ENCODE results near the gene MAPKAPK5.
"Not testable (repeated sequence)": the region's sequence is repeated elsewhere in the genome, so short reads cannot be mapped to it uniquely, and the experiment has no call there.

Gene MAPKAPK5

DNA sequence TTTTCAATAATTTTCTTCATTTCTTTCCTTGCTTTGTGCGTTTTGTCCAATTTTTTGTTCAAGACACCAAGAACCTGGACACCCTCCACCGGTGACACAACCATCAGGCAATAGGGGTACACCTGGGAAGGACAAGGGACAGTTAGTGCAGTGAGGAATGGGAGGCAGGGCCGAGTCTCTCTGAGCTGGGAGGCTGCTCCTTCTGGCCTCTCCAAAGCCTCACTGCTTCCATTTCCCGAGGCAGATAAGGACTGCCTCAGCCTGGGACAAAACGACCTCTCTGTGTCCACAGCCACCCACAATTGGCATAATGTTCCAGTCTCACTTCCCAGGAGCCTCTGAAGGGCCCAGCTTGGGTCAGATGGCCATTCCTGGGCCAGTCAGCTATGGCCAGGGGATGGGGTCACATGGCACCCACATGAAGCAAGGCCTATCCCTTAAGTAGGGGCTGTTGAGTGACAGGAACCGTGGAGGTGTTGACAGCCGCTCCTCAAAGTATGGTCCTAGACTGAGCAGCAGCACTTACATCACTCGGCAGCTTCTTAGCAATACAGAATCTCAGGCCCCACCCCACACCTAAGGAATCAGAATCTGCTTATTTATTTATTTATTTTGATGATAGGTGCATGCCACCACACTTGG, 13.6 kb upstream of the MAPKAPK5 start:
- no peak for DNase-seq

DNA sequence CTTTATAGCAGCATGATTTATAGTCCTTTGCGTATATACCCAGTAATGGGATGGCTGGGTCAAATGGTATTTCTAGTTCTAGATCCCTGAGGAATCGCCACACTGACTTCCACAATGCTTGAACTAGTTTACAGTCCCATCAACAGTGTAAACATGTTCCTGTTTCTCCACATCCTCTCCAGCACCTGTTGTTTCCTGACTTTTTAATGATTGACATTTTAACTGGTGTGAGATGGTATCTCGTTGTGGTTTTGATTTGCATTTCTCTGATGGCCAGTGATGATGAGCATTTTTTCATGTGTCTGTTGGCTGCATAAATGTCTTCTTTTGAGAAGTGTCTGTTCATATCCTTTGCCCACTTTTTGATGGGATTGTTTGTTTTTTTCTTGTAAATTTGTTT, 12.4 kb upstream of the MAPKAPK5 start:
- DNase-seq, result not testable (repeated sequence)

DNA sequence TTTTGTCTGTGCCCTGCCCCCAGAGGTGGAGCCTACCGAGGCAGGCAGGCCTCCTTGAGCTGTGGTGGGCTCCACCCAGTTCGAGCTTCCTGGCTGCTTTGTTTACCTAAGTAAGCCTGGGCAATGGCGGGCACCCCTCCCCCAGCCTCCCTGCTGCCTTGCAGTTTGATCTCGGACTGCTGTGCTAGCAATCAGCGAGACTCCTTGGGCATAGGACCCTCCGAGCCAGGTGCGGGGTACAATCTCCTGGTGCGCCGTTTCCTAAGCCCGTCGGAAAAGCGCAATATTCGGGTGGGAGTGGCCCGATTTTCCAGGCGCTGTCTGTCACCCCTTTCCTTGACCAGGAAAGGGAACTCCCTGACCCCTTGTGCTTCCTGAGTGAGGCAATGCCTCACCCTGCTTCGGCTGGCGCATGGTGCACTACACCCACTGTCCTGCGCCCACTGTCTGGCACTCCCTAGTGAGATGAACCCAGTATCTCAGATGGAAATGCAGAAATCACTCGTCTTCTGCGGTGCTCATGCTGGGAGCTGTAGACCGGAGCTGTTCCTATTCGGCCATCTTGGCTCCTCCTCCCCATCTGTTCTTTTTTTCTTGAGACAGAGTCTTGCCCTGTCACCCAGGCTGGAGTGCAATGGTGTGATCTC, 7.2 kb upstream of the MAPKAPK5 start:
- DNase-seq, result not testable (repeated sequence)

DNA sequence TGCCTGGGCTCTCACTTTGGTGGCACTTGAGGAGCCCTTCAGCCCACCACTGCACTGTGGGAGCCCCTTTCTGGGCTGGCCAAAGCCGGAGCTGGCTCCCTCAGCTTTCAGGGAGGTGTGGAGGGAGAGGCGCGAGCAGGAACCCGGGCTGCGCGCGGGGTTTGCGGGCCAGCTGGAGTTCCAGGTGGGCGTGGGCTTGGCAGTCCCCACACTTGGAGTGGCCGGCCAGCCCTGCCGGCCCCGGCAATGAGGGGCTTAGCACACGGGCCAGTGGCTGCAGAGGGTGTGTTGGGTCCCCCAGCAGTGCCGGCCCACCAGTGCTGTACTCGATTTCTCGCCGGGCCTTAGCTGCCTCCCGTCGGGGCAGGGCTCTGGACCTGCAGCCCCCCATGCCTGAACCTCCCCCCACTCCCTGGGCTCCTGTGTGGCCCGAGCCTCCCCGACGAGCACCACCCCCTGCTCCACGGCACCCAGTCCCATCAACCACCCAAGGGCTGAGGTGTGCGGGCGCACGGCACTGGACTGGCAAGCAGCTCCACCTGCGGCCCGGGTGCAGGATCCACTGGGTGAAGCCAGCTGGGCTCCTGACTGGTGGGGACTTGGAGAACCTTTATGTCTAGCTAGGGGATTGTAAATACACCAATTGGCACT, 6.4 kb upstream of the MAPKAPK5 start:
- DNase-seq, result not testable (repeated sequence)

DNA sequence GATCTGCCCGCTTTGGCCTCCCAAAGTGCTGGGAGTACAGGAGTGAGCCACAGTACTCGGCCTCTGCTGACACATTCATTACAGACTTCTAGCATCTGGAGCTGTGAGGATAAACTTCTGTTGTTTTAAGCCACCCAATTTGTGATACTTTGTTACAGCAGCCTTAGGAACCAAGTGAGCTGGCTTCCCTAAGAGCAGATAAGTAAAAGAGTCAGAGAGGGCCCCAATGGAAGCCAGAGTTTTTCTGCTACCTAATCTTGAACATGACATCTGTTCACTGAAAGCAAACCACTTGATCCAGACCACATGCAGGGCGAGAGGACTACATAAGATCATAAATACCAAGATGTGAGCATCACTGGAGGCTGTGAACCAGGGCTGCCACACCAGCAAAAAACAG, 3.7 kb upstream of the MAPKAPK5 start:
- DNase-seq, result no peak

DNA sequence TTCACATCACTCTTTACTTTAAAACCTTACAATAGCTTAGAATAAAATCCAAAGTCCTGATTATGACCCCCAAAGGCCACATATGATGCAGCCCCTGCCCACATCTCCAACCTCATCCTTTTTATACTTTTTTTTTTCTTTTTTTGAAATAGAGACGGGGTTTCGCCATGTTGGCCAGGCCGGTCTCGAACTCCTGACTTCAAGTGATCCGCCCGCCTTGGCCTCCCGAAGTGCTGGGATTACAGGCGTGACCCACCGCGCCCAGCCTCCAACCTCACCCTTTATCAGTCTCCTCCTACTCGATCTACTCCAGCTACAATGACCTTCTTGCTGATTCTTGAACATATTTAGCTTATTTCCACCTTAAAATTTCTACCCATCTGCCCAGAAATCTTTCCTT, 1.2 kb upstream of the MAPKAPK5 start:
- no peak for DNase-seq

DNA sequence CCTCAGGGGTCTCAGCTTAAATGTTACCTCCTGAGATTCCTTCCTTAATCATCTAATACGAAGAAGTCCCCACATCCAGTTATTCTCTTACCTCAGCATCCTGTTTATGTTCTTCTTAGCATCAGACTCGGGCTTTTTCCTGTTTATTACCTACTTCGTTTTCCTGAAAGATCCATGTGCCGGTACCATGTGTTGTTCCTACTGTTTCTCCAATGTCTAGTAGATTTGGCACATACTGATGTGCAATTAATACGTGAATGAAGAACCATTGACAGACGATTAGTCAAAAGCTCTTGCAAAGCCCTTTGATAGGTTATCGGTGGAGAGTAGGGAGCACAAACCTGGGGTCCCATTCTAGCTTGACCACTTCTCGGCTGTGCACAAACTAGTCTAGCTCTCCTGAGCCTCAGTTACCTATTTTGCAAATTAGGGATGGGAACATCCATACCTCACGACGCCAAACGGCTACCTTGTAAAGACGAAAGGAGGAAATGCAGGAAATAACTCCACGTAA, 735 bp upstream of the MAPKAPK5 start:
- DNase-seq, result no peak

DNA sequence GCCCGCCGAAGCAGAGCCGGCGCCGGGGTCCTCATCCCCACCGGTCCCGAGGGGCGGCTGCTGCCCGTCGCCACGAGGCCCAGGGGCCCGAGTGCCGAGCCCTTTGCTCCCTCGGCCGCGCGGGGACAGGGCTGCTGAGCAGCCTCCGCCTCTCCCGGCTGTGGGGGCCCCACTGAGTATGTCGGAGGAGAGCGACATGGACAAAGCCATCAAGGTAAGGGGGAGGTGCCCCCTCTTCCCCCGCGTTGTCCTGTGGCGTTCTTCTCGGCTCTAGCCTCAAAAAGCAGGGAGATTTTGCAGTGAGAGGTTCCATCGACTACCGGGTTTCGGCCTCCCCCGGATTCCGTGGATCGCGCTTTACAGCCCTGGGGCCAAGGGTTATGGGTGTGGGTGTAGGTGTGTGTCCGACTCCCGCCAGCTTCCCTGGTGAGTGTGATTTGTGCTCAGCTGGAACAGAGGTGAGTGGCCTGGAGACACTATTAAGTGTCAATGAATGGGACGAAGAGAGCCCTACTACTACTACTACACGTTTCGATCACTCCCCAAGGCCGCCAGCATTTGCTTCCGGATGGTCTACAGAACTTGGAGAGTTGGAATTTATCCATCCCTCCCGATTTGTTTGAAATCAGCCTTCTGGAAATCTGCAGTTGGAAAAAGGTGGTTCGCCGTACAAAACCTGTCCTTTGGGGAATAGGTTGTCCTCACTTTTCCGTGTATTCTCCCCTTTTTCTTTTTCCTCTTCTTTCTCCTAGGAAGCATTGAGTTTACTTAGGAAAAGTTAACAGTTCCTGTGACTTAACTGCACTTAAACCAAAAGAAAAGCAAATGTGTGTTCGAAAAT, 748 bp downstream of the MAPKAPK5 start:
- peak in 1 of 2 experiments; percentile 18 for DNase-seq

DNA sequence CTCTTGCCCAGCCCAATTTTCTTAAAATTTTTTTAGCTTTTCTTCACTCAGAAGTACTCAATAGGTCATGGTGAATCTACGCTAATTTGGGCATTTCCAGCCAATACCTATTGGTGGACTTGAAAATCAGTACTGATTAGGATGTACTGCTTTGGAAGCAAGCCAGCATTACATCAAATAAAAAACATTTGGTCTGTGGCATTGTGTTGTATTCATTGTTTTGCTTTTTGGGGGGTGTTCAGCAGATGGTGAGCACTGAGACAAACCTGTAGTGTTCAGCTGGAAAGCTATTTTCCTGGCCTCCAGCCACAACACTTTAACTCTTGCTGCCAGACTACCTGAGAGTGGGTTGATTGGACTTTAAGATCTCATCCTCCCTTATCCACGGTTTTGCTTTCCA, 4.0 kb downstream of the MAPKAPK5 start:
- no peak for DNase-seq

DNA sequence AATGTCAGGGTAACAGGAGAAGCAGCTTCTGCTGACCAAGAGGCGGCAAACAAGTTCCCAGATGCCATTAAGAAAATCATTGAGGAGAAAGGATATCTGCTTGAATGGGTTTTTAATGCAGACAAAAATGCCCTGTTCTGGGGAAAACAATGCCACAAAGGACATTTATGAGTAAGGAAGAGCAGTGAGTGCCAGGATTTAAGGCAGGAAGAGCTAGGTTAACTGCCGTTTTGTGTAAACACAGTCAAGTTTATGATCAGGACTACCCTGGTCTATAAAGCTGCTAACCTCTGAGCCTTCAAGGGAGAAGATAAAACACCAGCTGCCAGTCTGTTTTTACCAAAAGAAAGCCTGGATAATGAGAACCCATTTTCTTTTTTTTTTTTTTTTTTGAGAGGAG, 8.5 kb downstream of the MAPKAPK5 start:
- no peak for DNase-seq

DNA sequence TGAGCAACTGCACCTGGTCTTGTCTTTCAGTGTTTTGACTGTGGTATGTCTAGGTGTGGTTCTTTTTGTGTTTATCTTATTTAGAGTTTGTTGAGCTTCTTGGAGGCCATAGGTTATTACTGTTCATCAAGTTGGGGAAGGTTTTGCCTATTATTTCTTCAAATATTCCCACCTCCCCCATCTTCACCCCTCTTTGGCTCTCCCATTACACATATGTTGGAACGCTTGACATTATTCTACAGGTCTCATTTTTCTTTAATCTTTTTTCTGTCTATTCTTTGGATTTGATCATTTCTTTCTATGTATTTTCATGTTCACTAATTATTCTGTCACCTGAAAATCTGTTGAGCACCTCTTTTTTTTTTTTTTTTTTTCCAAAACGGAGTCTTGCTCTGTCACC, 16.2 kb downstream of the MAPKAPK5 start:
- DNase-seq, result no peak

DNA sequence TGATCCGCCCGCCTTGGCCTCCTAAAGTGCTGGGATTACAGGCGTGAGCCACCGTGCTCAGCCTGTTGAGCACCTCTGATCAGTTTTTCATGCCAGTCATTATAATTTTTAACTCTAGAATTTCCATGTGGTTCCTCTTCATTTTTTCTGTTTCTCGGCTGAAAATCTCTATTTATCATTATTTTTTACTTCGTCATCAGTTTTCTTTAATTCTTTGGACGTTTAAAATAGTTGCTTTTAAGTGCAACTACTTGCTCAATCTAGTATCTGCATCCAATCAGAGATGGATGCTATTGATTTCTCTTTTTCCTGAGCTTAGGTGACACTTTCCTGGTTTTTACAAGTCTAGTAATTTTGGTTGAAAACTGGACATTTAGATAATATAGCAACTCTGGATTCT, 16.8 kb downstream of the MAPKAPK5 start:
- DNase-seq, result no peak

DNA sequence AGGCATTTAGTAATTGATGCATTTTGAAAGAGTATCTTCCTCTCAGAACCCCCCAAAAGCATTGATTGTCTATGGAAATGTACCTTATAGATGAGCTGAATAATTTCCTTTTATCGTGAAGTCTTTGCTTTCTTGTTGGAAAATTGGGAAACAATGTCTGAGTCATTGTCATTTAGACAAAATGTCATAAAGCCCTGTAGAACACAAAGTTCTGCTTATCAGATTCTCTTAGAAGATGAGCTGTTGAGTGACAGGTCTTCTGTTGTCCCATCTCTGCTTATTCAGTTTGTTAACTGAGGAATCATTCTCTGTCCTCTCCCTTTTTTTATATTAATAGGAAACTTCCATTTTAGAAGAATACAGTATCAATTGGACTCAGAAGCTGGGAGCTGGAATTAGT, 22.9 kb downstream of the MAPKAPK5 start:
- no peak for DNase-seq

DNA sequence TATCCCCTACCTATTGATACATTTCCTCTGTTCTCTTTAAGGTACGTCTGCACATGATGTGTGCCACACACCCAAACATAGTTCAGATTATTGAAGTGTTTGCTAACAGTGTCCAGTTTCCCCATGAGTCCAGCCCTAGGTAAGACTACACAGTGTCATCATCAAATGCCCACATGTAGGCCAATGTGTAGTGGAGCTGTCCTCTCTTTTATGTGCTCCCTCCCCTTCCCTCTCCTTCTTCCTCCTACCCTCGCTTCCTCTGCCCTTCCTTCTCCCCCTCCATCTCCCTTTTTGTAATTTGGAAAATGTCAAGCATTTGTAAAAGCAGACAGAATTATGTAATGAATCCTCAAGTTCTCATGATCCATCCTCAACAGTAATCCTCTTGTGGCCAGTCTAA, 25.5 kb downstream of the MAPKAPK5 start:
- no peak for DNase-seq

DNA sequence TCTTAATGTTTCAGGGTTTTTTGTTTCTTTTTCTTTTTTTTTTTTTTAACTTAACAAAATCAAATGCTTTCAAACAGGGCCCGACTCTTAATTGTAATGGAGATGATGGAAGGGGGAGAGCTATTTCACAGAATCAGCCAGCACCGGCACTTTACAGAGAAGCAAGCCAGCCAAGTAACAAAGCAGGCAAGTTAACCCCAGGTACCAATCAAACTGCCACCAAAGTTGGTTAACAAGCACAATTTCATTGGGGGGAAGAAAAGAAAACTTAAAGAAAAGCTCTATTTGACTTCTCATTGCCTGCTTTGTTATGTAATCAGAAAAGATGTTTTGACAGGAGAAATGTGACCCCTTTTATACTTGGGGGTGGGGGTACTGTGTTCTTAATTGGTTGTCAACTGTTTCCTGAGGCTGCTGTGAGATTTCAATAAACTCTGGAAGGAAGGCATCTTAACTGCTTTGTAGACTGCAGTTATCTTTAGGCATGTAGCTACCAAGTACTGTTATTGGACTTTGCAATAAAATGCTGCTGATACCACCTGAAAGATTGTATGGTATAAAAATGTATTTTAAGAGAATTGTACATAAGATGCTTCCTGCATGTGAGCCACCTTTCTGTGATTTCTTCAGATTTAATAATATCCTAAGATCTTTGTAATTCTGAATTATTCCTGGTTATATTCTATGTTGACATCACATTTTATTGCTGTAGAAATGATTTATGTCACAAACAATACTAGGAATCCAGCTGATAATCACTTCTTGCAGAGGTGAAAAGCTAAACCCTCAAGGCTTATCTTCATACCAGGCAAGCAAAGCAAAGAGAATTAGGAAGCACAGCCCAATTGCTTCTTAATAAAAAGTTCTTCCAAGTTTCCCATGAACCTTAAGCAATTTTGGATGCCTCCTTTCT, 26.9 kb downstream of the MAPKAPK5 start:
- no peak for DNase-seq

DNA sequence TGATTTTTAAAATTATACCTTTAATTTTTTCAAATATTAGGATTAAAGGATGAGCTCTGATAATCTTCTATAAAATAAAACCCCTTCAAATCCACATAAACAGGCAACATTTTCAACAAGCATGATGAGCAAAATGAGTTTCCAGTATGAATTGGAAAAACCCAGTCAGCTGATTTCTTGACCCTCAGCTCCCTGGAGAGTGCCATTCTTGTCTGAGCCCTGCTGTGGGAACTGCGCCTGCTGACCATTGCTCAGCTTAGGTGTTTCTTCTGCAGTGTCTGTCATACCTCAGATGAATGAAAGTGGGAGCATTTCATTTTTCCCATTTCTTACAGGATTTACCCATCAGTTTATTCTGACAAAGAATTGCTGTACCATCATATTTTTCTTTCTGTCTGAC, 27.6 kb downstream of the MAPKAPK5 start:
- DNase-seq, result no peak

DNA sequence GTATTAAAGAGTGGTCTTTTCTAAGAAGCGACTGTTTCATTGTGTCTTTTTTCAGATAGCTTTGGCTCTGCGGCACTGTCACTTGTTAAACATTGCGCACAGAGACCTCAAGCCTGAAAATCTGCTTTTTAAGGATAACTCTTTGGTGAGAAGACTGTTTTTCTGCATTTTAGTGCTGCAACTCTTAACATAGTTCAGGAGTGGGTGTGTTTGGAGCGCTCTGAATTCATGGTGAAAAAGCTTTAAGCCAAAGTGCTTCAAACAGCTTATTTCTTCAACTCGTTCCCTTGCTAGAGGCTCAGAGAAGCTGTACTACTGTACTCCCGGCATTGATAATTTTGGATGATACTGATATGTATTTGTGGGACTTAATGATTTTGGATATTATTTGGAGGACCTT, 28.2 kb downstream of the MAPKAPK5 start:
- no peak for DNase-seq

DNA sequence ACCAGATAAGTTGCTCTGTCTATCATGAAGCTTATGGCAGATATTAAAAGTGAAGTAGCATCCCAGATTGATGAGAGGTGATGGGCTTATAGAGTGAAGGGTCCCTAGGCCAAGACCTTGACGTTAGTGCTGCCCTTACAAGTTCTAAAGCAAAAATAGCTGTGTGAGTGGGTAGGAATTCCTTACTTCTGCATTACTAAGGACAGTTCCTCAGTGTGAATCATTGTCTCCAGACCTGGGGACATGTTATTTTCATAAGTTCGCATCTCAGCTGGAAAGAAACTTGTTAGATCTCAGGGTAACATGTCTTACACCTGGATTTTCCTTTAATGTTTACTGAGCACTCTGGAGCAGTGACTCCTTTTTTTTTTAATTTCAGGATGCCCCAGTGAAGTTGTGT, 28.7 kb downstream of the MAPKAPK5 start:
- DNase-seq, result no peak

DNA sequence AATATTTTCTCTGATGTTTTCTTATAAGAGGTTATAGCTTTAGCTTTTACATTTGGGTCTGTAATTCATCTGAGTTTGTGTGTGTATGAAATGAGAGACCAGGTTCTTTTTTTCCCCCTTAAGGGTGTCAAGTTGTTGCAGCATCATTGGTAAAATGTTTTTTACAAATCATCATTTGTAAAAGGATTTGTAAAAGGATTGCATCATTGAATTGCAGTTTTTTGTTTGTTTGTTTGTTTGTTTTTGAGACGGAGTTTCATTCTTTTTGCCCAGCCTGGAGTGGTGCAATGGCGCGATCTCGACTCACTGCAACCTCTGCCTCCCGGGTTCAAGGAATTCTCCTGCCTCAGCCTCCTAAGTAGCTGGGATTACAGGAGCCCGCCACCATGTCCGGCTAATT, 31.1 kb downstream of the MAPKAPK5 start:
- no peak for DNase-seq

DNA sequence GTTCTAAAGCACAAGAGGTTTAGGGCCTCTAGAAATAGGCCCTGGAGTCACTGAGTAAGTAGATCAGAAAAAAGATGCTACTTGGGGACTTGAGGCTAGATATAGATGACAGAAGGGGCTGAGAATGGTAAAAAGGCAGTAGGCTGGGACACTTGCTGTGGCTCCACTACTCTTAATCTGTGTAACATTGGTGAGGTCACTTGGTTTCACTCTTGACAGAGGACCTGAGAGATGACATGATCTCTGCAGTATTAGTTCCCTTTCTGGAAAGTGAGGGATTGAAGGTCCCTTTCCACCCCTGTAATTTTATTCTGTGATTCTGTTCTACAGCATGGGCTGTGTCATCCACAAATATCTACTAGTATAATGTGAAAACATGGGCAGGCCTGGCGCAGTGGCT, 39.7 kb downstream of the MAPKAPK5 start:
- DNase-seq, result no peak

DNA sequence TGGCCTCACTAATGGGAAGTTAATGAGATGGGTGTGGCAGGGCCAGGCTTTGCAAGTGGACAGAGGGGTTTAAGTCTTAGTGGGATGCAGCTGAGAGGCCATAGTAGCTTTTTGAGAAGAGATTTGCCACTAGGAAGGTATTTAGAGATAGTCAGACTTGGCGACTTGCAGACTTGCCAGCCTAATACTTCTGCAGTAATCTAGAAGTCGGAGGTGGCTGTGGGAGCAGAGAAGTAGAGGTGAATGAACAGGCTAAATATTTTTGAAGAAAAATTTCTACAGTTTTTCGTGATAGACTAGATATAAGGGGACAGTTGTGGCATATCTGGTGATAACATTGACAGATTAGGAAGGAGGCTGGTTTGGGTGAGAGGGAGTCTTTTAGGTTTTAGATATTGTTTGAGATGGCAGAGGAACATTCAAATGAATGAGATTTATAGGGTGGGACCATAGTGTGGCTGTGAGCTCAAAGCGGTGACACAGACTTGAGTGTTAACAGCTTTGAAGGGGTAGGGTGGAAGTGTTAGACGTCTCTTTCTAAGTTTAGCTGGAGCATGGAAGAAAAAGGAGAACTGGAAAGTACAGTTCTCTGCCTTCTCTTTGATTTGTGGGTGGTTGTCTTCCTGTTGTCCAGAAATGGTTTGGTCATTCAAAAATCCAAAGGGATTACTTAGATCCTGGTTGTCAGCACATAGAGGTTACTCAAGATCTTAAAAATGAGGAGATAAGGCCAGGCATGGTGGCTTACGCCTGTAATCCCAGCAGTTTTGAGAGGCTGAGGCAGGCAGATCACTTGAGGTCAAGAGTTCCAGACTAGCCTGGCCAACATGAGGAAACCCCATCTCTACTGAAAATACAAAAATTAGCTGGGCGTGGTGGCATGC, 44.9 kb downstream of the MAPKAPK5 start:
- DNase-seq, result no peak
